ENCODE measurements around the gene PGAM5.
"Not testable (repeated sequence)": the region's sequence is repeated elsewhere in the genome, so short reads cannot be mapped to it uniquely, and the experiment has no call there.

Gene PGAM5

GRCh38 chr12:132747896-132748295 lies 37.3 kb downstream of the PGAM5 start:
- no peak overlapping the region for H3K4me3 ChIP-seq (ENCODE audit: low read depth, low read length)
- TF ChIP-seq, protein P1, sequence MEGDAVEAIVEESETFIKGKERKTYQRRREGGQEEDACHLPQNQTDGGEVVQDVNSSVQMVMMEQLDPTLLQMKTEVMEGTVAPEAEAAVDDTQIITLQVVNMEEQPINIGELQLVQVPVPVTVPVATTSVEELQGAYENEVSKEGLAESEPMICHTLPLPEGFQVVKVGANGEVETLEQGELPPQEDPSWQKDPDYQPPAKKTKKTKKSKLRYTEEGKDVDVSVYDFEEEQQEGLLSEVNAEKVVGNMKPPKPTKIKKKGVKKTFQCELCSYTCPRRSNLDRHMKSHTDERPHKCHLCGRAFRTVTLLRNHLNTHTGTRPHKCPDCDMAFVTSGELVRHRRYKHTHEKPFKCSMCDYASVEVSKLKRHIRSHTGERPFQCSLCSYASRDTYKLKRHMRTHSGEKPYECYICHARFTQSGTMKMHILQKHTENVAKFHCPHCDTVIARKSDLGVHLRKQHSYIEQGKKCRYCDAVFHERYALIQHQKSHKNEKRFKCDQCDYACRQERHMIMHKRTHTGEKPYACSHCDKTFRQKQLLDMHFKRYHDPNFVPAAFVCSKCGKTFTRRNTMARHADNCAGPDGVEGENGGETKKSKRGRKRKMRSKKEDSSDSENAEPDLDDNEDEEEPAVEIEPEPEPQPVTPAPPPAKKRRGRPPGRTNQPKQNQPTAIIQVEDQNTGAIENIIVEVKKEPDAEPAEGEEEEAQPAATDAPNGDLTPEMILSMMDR (IDR thresholded peaks at IDR 0.05; ENCODE audit: low read depth, low read length) = no peak

DNA sequence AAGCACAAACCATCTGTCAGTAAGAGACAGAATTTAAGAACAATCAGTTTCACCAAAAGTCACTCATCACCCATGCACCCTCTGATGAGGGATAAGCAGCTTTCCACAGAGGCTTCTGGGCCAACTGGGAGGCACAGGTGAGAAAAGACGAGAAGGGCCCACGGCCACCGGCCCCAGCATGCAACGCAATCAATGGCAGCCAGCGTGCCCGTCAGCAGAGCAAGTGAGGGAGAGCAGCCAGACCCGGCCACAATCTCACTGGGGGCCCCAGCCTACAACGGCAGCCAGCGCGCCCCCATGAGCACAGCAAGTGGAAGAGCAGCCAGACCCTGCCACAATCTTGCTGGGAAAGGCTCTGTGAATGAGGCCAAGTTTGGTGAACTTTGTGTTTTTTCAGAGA lies 37.7 kb downstream of the PGAM5 start:
- no peak overlapping the region for H3K4me3 ChIP-seq (ENCODE audit: low read depth, low read length)
- TF ChIP-seq, protein P1 (IDR thresholded peaks at IDR 0.05; ENCODE audit: low read depth, low read length) = no peak

DNA sequence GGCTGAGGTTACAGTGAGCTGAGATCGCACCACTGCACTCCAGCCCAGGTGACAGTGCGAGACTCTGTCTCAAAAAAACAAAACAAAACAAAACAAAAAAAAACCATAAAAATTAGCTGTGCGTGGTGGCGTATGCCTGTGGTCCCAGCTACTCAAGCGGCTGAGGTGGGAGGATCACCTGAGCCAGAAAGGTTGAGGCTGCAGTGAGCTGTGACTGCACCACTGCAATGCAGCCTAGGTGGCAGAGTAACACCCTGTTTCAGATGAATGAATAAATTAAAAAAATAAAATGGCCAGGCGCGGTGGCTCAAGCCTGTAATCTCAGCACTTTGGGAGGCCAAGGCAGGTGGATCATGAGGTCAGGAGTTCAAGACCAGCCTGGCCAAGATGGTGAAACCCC lies 43.0 kb downstream of the PGAM5 start:
- not testable (repeated sequence) for H3K4me3 ChIP-seq (ENCODE audit: low read depth, low read length)

GRCh38 chr12:132754160-132754932 lies 43.7 kb downstream of the PGAM5 start:
- TF ChIP-seq, protein P1 (IDR thresholded peaks at IDR 0.05; ENCODE audit: low read depth, low read length) = no peak
- H3K4me3 ChIP-seq (ENCODE audit: low read depth, low read length) = no peak overlapping the region

- H3K4me3 ChIP-seq (ENCODE audit: low read depth, low read length) = not testable (repeated sequence)
Measured at GRCh38 chr12:132758825-132759224, 48.2 kb downstream of the PGAM5 start.

- peak overlapping the region; percentile 34 for H3K4me3 ChIP-seq (ENCODE audit: low read depth, low read length)
- TF ChIP-seq, protein P1 (IDR thresholded peaks at IDR 0.05; ENCODE audit: low read depth, low read length) = no peak
Measured at GRCh38 chr12:132759359-132759758, 48.7 kb downstream of the PGAM5 start.

- TF ChIP-seq, protein P1 (IDR thresholded peaks at IDR 0.05; ENCODE audit: low read depth, low read length) = no peak
Measured at GRCh38 chr12:132761032-132761920, 50.6 kb downstream of the PGAM5 start, which contains the start of gene ANKLE2. ANKLE2 (minus strand) TSS chr12:132761832; CDS start chr12:132761798, 34 bp downstream.

DNA sequence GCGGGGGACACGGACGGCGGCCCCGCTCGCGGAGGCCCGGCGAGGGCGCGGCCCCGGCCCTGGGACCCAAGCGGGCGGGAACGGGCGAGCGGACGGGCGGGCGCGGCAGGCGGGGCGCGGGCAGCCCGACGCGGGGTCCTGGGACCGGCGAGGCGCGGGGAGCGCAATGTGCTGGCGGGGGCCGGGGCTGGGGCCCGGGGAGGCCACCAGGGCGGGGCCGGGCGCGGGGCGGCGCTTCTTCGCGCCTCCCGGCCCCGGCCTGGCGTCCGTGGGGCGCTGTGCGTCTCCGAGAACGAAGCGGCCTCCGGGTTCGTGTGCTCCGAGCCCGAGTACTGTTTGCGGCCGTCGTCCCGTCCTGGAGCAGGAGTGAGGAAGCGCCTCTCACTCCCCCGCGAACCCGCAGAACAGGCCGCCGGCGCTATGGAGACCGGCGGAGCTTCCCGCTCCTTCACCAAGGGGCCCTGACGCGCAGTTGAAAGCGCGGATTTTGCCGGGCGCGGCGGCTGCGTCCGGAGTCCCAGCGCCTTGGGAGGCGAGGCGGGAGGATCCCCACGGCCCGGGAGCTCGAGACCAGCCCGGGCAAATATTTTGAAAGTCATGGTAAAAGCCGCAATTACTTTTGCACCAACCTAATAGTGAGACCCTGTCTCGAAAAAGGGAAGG lies 51.4 kb downstream of the PGAM5 start:
- TF ChIP-seq, protein P1 (IDR thresholded peaks at IDR 0.05; ENCODE audit: low read depth, low read length) = no peak

More at GRCh38 chr12:132761032-132761920, 50.6 kb downstream of the PGAM5 start, which contains the start of gene ANKLE2:
- peak within 1 kb of the TSS; percentile 85 for H3K4me3 ChIP-seq (ENCODE audit: low read depth, low read length)

More for the DNA sequence above, 51.4 kb downstream of the PGAM5 start:
- peak overlapping the region; percentile 68 for H3K4me3 ChIP-seq (ENCODE audit: low read depth, low read length)

Measured in WI38 (cell line).